A549 treated with Mapracorat at 1 μM for 4 hours (cell line): ENCODE data around the gene USP36. TPM values are rescaled to one million over a fixed set of nuclear protein-coding genes. Genes with fewer than 3 reads are reported as not detected.

ENCODE experiments used
- total RNA-seq: library from RNA; stranded (reverse); fragments of 200-300 nt; extraction: Qiagen RNA extraction; gene quantifications from 5 replicates; pipeline ENCODE4 v1.2.3, GENCODE V29; 2022

USP36 gene
- 50.5 to 62.2 TPM (median 58.6 TPM) in 5 replicates for total RNA-seq

DNA sequence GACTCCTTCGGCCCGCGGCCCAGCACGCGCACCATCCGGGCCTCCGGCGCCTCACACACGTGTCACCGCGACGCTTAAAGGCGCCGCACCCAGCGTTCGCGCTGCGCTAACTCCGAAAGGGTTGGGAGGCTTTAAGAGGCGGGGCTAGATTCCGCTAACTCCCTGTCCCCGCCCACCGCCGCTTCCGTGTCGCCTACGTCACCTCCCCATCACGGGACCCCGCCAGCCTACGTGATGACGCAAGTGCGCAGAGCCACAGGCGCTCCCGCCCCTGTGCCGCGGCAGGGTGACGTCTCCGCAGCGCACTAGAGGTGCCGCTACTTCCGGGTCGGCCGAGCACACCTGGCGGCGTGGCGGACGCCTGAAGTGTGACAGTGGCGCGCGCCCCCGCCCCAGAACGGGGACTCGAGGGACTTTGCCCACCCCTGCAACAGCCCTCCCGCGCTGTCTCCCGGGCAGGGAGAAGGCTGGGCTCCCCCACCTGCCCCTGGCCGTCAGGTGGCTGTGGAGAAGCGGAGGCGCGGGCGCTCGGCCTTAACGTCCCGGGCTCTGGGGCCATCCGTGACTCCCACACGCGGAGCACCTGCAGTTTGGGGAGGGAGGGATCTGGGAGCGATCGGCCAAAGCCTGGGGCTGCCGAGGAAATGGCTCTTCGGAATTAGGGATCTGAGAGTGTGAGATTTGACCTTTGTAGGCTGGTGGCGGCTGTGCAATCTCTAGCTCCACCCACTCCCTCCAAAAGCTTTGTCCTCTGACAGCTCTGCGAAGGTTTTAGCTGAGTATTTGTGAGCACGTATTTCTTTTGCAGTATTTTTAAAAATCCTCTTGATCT lies at the start of gene USP36:
Gene USP36, minus strand, starts transcription at position 35 of the 832 bp plus-strand sequence. CDS start 4,451 bp downstream, outside the sequence.

DNA sequence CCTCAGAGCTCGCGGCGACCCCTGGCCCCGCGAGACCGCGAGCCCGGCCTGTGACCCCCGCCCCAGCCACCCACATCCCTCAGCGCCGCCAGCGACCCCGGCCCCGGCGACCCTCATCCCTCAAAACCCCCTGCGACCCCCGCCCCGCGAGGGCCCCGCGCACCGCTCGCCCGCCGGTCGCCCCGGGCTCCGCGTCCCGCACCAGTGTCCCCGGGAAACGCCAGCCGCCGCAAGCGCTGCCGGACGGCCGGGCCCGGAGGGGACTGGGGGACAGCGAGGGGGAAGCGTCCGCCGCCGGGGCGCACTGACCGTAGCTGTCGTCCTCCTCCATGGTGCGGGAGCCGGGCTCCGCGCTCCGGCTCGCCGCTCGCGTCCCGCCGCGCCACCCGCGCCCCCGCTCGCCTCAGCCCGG lies 58.7 kb downstream of the USP36 start, which contains the start of gene CYTH1:
Gene CYTH1, minus strand, starts transcription at position 381 of the 412 bp plus-strand sequence. Its CDS starts 50 bp downstream, at position 331.

Other genes with a start within 250 kb of the USP36 start
- 53.6 to 72.2 TPM (median 63.6 TPM) in 5 replicates for gene CYTH1, start 58.5 kb downstream of the USP36 start, total RNA-seq
- gene CEP295NL, start 62.4 kb upstream of the USP36 start, total RNA-seq, result 0.18 to 0.58 TPM (median 0.27 TPM) in 5 replicates
- gene TIMP2, start 84.6 kb upstream of the USP36 start, total RNA-seq, result 189 to 242 TPM (median 225 TPM) in 5 replicates
- gene LGALS3BP, start 139.1 kb upstream of the USP36 start, total RNA-seq, result 71.1 to 83.5 TPM (median 79.8 TPM) in 5 replicates
- gene CANT1, start 168.9 kb upstream of the USP36 start, total RNA-seq, result 66.7 to 84.5 TPM (median 78.5 TPM) in 5 replicates
- 41.8 to 54.0 TPM (median 46.9 TPM) in 5 replicates for gene C1QTNF1, start 183.4 kb upstream of the USP36 start, total RNA-seq
- 8.8 to 24.3 TPM (median 15.4 TPM) in 5 replicates for gene ENGASE, start 234.0 kb upstream of the USP36 start, total RNA-seq